GM23338 (cell line): ENCODE data around the gene XYLT1. TPM values are rescaled to one million over a fixed set of nuclear protein-coding genes. Genes with fewer than 3 reads are reported as not detected.

ENCODE experiments used
- ATAC-seq: fragments of 200-7000 bp; cut with Tn5 transposase; 3 replicates; pipeline ENCODE4 v1.9.1; 2020
- DNase-seq: peaks from one replicate; pipeline ENCODE4 v3.0.0-alpha.2; 2015; ENCODE audit warnings: low spot score
- H2AFZ ChIP-seq: fragments of 200-600 bp; sonication (generic); 2 replicates; pipeline ENCODE4 v1.8.0; 2016; ENCODE audit warnings: antibody characterized with exemption, mild to moderate bottlenecking, moderate library complexity
- H3F3A ChIP-seq: fragments of 200-600 bp; sonication (generic); replicated peaks from 2 replicates; pipeline ENCODE4 v1.8.0; 2017; ENCODE audit warnings: antibody characterized with exemption, mixed run types, low read depth
- H3K27ac ChIP-seq: fragments of 200-600 bp; sonication (generic); 2 replicates; pipeline ENCODE4 v1.6.1; 2016; ENCODE audit warnings: low read depth
- H3K27me3 ChIP-seq: fragments of 200-600 bp; sonication (generic); 2 replicates; pipeline ENCODE4 v1.8.0; 2016; ENCODE audit warnings: mild to moderate bottlenecking, mixed run types, moderate library complexity; ENCODE audit not compliant: insufficient read depth
- H3K36me3 ChIP-seq: fragments of 200-600 bp; sonication (generic); 2 replicates; pipeline ENCODE4 v1.8.0; 2016; ENCODE audit warnings: mild to moderate bottlenecking; ENCODE audit not compliant: insufficient read depth
- H3K4me1 ChIP-seq: fragments of 200-600 bp; sonication (generic); 2 replicates; pipeline ENCODE4 v1.8.0; 2016; ENCODE audit warnings: mild to moderate bottlenecking, moderate library complexity; ENCODE audit not compliant: insufficient read depth
- H3K4me2 ChIP-seq: fragments of 200-600 bp; sonication (generic); 2 replicates; pipeline ENCODE4 v1.7.1; 2017; ENCODE audit warnings: mixed run types
- H3K4me3 ChIP-seq: fragments of 200-600 bp; sonication (generic); 2 replicates; pipeline ENCODE4 v1.6.1; 2016; ENCODE audit warnings: mixed run types
- H3K79me2 ChIP-seq: fragments of 200-600 bp; sonication (generic); replicated peaks from 2 replicates; pipeline ENCODE4 v1.8.0; 2017; ENCODE audit warnings: mild to moderate bottlenecking; ENCODE audit not compliant: insufficient read depth
- H3K9me2 ChIP-seq: fragments of 200-600 bp; sonication (generic); 2 replicates; pipeline ENCODE4 v1.8.0; 2017; ENCODE audit not compliant: insufficient read depth
- H4K20me1 ChIP-seq: fragments of 200-600 bp; sonication (generic); replicated peaks from 2 replicates; pipeline ENCODE4 v1.8.0; 2017; ENCODE audit warnings: mild to moderate bottlenecking; ENCODE audit not compliant: insufficient read depth
- H3K27ac Mint-ChIP-seq: 2 replicates; pipeline ENCODE4 v1.8.0; 2020; ENCODE audit warnings: inconsistent platforms, mild to moderate bottlenecking, moderate library complexity, mixed read lengths
- H3K27me3 Mint-ChIP-seq: 3 replicates; pipeline ENCODE4 v1.8.0; 2022; ENCODE audit warnings: low read depth, mild to moderate bottlenecking, moderate library complexity, mixed read lengths, inconsistent platforms; ENCODE audit not compliant: insufficient read depth, poor library complexity
- H3K36me3 Mint-ChIP-seq: 3 replicates; pipeline ENCODE4 v1.8.0; 2021; ENCODE audit warnings: low read depth, mild to moderate bottlenecking, inconsistent platforms, moderate library complexity, mixed read lengths
- H3K4me1 Mint-ChIP-seq: 3 replicates; pipeline ENCODE4 v1.8.0; 2020; ENCODE audit warnings: mild to moderate bottlenecking, inconsistent platforms, mixed read lengths
- H3K4me3 Mint-ChIP-seq: 3 replicates; pipeline ENCODE4 v1.8.0; 2021; ENCODE audit warnings: moderate library complexity, mild to moderate bottlenecking, inconsistent platforms, mixed read lengths
- H3K9me3 Mint-ChIP-seq: 3 replicates; pipeline ENCODE4 v1.8.0; 2020; ENCODE audit warnings: moderate library complexity, mild to moderate bottlenecking, inconsistent platforms, mixed read lengths
- CREB1 ChIP-seq: fragments of 250-450 bp; sonication (Bioruptor Pico); IDR thresholded peaks from 2 replicates; pipeline ENCODE4 v1.5.0; 2020; ENCODE audit warnings: low read depth, mild to moderate bottlenecking, moderate library complexity
- EZH2 ChIP-seq: fragments of 200-600 bp; sonication (generic); IDR thresholded peaks from one replicate; pipeline ENCODE4 v1.8.0; 2017; ENCODE audit warnings: antibody characterized with exemption, mild to moderate bottlenecking, low read depth; ENCODE audit not compliant: unreplicated experiment
- EZH2phosphoT487 ChIP-seq: fragments of 200-600 bp; sonication (generic); IDR thresholded peaks from one replicate; pipeline ENCODE4 v1.8.1; 2018; ENCODE audit warnings: antibody characterized with exemption; ENCODE audit not compliant: unreplicated experiment
- JUNB ChIP-seq: IDR thresholded peaks from one replicate; pipeline ENCODE4 v1.6.1; 2016; ENCODE audit warnings: antibody characterized with exemption; ENCODE audit not compliant: unreplicated experiment
- NANOG ChIP-seq: IDR thresholded peaks from 2 replicates; pipeline ENCODE4 v1.6.1; 2016; ENCODE audit warnings: antibody characterized with exemption, borderline replicate concordance
- POLR2AphosphoS5 ChIP-seq: IDR thresholded peaks from 2 replicates; pipeline ENCODE4 v1.6.1; 2016; ENCODE audit warnings: antibody characterized with exemption, low read depth
- STAT1 ChIP-seq: IDR thresholded peaks from one replicate; pipeline ENCODE4 v1.6.1; 2016; ENCODE audit warnings: antibody characterized with exemption; ENCODE audit not compliant: unreplicated experiment
- ZNF114 ChIP-seq: fragments of 250-450 bp; sonication (Bioruptor Pico); IDR thresholded peaks from 2 replicates; pipeline ENCODE4 v1.5.0; 2020; ENCODE audit warnings: mild to moderate bottlenecking, moderate library complexity
- ZNF462 ChIP-seq: fragments of 250-450 bp; sonication (Bioruptor Pico); IDR thresholded peaks from 2 replicates; pipeline ENCODE4 v1.5.0; 2020; ENCODE audit warnings: mild to moderate bottlenecking, moderate library complexity
- polyA plus RNA-seq: library from polyadenylated mRNA; unstranded; fragments of >200 nt; fragmentation: Nextera tagmentation; extraction: Ambion mirVana; gene quantifications from 2 replicates; pipeline ENCODE4 v1.2.1, GENCODE V29; 2016
- total RNA-seq: library from RNA; depleted of rRNA; stranded (reverse); fragments of >200 nt; shearing (Covaris generic); gene quantifications from 2 replicates; pipeline ENCODE4 v1.2.3, GENCODE V29; 2014
- TF ChIP-seq, protein P1 (sequence below): IDR thresholded peaks from one replicate; pipeline ENCODE4 v1.6.1; 2018; ENCODE audit warnings: antibody characterized with exemption; ENCODE audit not compliant: unreplicated experiment

XYLT1 gene
- total and polyA plus RNA-seq, 2 experiments from 2014 or later = 3.5 to 24.7 TPM

- TF ChIP-seq JUNB (no peak), STAT1 (no peak), EZH2 (no peak)
- TF ChIP-seq, protein P1, sequence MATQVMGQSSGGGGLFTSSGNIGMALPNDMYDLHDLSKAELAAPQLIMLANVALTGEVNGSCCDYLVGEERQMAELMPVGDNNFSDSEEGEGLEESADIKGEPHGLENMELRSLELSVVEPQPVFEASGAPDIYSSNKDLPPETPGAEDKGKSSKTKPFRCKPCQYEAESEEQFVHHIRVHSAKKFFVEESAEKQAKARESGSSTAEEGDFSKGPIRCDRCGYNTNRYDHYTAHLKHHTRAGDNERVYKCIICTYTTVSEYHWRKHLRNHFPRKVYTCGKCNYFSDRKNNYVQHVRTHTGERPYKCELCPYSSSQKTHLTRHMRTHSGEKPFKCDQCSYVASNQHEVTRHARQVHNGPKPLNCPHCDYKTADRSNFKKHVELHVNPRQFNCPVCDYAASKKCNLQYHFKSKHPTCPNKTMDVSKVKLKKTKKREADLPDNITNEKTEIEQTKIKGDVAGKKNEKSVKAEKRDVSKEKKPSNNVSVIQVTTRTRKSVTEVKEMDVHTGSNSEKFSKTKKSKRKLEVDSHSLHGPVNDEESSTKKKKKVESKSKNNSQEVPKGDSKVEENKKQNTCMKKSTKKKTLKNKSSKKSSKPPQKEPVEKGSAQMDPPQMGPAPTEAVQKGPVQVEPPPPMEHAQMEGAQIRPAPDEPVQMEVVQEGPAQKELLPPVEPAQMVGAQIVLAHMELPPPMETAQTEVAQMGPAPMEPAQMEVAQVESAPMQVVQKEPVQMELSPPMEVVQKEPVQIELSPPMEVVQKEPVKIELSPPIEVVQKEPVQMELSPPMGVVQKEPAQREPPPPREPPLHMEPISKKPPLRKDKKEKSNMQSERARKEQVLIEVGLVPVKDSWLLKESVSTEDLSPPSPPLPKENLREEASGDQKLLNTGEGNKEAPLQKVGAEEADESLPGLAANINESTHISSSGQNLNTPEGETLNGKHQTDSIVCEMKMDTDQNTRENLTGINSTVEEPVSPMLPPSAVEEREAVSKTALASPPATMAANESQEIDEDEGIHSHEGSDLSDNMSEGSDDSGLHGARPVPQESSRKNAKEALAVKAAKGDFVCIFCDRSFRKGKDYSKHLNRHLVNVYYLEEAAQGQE = no peak
These were observed 17.3 kb downstream of the XYLT1 start (continued) for GRCh38 chr16:17453364-17454038.

DNA sequence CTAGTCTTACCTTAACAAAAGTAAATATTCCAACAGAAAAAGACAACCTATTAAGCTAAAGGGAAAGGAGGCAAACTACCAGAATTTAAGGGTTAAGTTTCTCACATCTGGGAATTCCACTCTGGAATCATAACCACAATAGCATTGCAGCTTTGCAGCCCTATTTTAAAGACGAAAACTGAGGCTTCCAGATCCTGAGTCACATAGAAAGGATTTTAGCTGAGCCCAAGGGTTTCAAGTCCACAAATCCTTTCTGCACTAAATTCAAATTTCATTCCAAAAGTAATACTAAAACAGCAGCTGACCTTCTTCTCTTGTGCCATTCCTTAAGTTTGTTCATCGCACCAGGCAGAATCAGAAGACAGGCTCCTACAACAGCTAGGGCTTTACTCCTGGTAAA, 17.8 kb downstream of the XYLT1 start:
- Mint-ChIP-seq H3K9me3 (no peaks in the 10 kb centered on the region), H3K27me3 (no peaks in the 10 kb centered on the region), H3K4me1 (peaks cover 33% of the 10 kb centered on the region), H3K36me3 (peaks cover 2% of the 10 kb centered on the region; the same call in 1 of the 3 replicates), H3K4me3 (no peak overlapping the region), H3K27ac (peak overlapping the region; percentile 77; the same call in 1 of the 2 replicates)
- H2AFZ ChIP-seq = no peak overlapping the region
- no peak for ATAC-seq
- no peak overlapping the region for H3K4me2 ChIP-seq
- no peaks in the 10 kb centered on the region for H3F3A ChIP-seq
- H3K36me3 ChIP-seq = no peaks in the 10 kb centered on the region
- H4K20me1 ChIP-seq = peaks cover 6% of the 10 kb centered on the region
- no peak for TF ChIP-seq CREB1 (CRISPR knock-in tag)
- no peak for TF ChIP-seq NANOG
- TF ChIP-seq STAT1 = no peak
- no peak for TF ChIP-seq EZH2phosphoT487
- no peak for TF ChIP-seq POLR2AphosphoS5
- no peak for TF ChIP-seq ZNF114 (CRISPR knock-in tag)
- TF ChIP-seq, protein P1 = no peak
- TF ChIP-seq ZNF462 (CRISPR knock-in tag) = no peak
- peaks cover 7% of the 10 kb centered on the region for H3K4me1 ChIP-seq
- H3K27ac ChIP-seq = no peak overlapping the region
- no peaks in the 10 kb centered on the region for H3K27me3 ChIP-seq
- DNase-seq = no peak
- H3K4me3 ChIP-seq = no peak overlapping the region
- peaks cover 80% of the 10 kb centered on the region for H3K79me2 ChIP-seq
- H3K9me2 ChIP-seq = 0 out of 2 replicates have a peak, but pooled peaks cover 4% of the 10 kb centered on the region
